CD4-positive, alpha-beta T cell treated with Interleukin-1 beta for 1 hour (primary cell): ENCODE data around the gene COG5.
"Not testable (repeated sequence)": the region's sequence is repeated elsewhere in the genome, so short reads cannot be mapped to it uniquely, and the experiment has no call there.

Source experiments
- DNase-seq, 2 donors: peaks; one replicate each; pipeline ENCODE4 v3.0.0-alpha.2; 2020 to 2022

The COG5 gene

GRCh38 chr7:107171496-107171895 lies 392.2 kb downstream of the COG5 start:
- no peak for DNase-seq

DNA sequence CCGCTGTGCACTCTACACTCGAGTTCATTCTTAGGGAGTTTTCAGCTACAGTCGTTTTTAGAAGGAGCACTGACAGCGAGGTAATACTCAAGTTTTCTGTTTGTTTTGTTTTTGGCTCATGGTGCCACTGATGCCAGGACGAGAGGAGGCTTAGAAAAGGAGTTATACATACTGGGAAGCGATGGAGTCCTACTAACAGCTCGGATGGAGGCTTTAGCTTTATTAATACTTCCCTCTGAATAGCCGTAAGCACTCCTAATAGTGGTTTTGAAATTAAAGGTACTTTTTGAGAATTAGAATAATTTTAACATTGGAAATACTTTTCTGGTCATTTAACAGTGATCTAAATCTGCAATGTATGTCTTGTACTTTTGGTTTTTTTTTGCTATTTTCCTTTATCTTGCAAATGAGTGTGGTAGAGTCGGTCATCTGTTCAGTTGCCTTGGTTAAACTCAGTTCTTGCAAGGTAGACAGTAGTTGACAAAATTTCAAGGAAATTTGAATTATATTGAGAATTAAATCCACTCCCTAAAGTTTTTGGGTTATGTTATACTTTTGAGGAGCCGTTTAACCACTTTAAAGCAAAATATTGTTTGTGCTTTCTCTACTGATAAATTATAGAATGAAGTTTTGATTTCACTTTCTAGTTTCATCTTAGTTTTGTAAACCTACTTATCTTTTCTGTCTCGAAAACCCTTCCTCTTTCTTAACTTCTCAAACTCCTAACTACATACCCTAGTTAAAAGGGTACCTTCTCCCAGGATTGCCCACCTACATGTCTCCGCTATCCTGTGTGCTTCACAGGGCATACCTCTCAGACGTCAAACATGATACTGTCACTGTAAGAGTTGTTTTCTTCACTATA lies 393.4 kb downstream of the COG5 start:
- no peak for DNase-seq

DNA sequence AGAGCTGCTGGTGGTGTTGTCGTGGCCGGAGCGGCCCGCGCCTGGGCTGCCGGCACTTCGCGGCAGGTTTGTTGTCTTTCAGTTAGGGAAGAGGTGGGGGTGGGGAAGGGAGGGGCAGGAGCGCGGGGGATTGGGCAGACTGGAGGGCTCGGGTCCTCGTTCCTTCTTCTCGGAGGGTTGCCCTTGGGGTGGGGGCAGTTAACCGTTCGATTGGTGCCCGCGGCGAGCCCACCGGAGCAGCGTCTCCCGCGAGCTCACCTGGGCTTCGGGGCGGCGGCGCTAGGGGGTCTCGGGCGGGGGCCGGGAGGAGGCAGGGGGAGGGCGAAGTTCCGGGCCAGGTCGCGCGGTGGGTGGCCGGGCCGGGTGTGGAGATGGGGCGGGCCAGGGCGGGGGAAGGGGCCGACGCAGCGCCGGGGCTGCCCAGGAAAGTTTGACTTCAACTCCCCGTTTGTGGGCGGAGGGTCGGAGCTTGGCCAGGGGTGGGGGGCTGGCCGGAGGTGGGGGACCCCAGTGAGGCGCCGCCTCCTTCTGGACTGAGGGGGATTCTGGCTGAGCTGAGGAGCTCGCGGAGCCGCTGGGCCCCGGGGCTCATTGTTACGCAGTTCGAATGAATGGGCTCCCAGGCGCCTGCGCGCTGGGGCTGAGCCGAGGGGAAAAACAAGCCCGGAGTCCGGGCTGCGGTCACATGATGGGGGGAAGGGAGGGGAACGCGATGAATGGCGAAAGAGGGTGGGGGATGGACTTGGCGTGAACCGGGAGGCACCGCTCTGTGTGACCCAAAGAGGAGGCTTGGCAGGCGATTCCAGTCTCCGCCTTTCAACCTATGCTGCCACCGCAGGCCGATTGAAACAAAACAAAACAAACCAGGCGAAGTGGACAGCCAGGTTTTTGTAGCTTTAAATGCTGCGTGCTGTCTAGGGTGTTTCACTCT lies 394.3 kb downstream of the COG5 start:
- peak; percentile 90 to 92 for DNase-seq

DNA sequence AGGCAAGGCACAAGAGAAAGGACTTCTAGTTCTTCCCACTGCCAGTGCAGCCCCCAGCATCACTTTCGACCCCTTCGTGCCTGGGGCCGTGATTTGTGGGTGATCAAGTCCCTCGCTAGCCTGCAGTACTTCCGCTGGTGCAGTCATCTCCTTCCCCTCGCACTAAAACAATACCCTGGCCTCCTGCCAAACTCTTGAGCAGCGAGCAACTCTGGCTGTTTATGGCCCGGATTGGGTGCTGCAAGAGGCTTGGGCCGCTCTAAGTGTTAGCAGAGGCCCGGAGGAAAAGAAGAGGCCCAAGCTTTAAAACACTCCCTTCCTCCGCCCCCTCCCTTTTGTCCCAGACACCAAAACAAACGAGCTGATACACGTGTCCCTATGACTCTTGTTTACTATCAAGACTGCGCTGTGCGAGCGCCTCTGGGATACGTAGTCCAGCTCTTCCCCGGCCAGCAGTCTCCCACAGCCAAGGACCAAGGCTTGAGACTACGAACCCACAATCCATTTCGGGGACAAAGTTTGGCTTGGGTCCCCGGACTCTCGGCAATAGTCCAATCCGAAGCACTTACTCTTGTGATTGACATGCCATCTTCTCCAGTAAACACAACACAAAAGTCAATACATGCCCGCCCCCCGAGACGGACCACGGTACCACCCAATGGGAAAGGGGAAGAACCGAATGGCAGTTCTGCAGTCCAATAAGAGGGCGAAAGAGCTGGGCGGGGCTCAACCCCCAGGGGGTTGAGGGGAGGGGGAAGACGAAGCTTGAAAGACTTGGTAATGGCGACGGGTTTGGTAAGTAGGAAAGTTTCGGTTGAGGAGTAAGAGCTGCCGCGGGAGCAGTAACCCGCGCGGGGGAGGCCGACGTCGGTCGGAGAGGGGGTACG lies 395.2 kb downstream of the COG5 start, which contains the start of gene HBP1:
Gene HBP1 (plus strand): TSS at position 771 of the 887 bp plus-strand sequence. CDS start 10,891 bp downstream, outside the sequence.
- peak; percentile 99 for DNase-seq

GRCh38 chr7:107167483-107168232 lies 396.1 kb downstream of the COG5 start:
- peak in 1 of 2 donors; percentile 71 for DNase-seq

DNA sequence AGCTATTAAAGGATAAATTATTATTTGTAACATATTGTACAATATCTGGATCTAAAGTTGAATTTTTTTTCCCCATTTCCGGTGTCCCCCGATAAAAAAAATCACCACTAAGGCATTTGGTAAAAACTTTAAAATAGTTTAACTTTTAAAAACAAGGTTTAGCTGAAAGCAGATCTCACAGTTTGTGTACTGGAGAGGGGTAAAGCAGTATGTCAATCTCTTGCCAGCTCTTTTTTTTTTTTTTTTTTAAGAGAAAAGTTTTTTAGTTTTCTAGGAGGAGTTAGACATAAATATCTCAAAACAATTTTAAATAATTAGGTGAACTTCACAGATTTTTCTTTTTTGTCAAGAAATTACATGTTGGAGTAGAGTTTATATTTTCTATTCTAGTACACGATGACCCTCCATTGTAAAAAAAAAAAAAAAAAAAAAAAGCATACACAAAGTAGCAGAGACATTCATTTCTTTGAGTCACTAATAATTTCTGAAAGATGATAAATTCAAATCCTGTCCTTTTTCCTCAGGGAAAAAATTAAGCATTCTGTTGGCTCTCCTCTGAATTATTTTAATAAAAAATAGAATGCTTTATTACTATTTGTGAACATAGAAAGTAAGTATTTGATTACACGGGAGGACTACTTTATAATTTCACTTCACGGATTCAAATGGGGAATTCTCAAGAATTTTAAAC lies 396.8 kb downstream of the COG5 start:
- no peak for DNase-seq

DNA sequence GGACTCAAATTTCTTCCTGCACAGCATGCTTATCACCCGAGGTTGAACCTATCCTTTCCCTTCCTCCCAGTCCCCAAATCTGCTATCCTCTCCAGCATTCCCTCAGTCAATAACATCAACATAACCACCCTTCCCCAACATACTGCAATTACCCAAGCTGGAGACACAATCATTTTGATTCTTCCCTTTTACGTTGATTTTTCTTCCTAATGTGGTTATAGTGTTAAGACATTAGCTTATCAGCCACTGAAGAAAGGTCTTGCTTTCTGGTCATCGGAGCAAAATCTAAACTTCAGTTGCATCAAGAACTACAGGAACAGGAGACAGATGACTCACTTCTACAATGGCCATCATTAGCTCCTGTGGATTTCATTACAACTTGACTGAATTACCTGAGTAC lies 398.4 kb downstream of the COG5 start:
- no peak for DNase-seq

GRCh38 chr7:107164092-107164491 lies 399.6 kb downstream of the COG5 start:
- DNase-seq, result no peak

- no peak for DNase-seq
Measured at GRCh38 chr7:107162475-107162874, 401.2 kb downstream of the COG5 start.

GRCh38 chr7:107161415-107161814 lies 402.3 kb downstream of the COG5 start:
- DNase-seq, result no peak

GRCh38 chr7:107160389-107160788 lies 403.3 kb downstream of the COG5 start:
- no peak for DNase-seq

DNA sequence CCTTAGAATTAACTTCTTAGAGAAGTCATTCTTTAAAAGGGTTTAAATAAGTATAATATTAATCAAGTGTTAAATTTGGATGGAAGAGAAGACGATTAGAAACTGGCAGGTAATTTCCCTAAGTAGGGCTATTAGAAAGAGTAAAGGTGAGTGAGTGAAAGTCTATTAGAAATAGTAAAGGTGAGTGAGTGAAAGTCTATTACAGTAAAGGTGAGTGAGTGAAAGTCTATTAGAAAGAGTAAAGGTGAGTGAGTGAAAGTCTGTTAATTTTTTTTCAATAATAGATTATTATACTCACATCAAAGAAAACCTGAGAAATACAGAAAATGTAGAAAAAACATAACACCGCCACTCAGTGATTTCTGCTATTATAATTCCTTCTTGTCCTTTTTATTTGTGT lies 405.7 kb downstream of the COG5 start:
- no peak for DNase-seq

DNA sequence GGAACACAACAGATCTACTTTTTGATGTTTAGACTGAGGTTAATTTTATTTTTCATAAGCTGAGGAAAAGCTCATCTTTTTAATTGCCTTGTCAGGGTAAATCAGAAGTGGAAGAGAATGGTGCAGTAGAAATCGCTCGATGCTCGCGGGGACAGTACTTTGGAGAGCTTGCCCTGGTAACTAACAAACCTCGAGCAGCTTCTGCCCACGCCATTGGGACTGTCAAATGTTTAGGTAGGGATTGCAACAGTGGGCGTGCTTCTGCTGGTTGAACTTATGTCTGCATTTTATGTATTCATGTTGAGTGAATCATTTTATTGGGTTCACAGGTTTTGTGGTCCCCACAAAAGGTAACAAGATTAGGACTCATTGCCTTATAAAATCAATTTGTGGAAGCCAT lies 406.6 kb downstream of the COG5 start:
- no peak for DNase-seq

DNA sequence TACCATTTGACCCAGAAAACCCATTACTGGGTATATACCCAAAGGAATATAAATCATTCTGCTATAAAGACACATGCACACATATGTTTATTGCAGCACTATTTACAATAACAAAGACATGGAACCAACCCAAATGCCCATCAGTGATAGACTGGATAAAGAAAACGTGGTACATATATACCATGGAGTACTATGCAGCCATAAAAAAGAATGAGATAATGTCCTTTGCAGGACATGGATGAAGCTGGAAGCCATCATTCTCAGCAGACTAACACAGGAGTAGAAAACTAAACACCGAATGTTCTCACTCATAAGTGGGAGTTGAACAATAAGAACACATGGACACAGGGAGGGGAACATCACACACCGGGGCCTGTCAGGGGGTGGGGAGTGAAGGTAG lies 408.0 kb downstream of the COG5 start:
- not testable (repeated sequence) for DNase-seq

GRCh38 chr7:107154826-107155225 lies 408.9 kb downstream of the COG5 start:
- no peak for DNase-seq

- DNase-seq, result no peak
Measured at GRCh38 chr7:107152011-107152410, 411.7 kb downstream of the COG5 start.
